Esophagus squamous epithelium (tissue), 5 donors: Measurements from ENCODE around the gene ARPC5. TPM values are rescaled to one million over a fixed set of nuclear protein-coding genes. Genes with fewer than 3 reads are reported as not detected.

Experiments used
- DNase-seq: peaks from one replicate; lab custom pipeline; 2025; lab: John Stamatoyannopoulos, UW
- H3K27ac ChIP-seq, 4 donors: fragments of 200-600 bp; sonication (generic); one replicate each; pipeline ENCODE4 v1.5.1; 2016 to 2019; ENCODE audit warnings: mild to moderate bottlenecking in 1 of 4
- H3K27me3 ChIP-seq, 4 donors: fragments of 200-600 bp; sonication (generic); 1 replicate in 3 of 4; 2 replicates in 1 of 4; pipeline versions ENCODE4 v1.5.1 to v1.6.0; 2017 to 2021; ENCODE audit warnings: antibody characterized with exemption in 1 of 4
- H3K36me3 ChIP-seq, 3 donors: fragments of 200-600 bp; sonication (generic); one replicate each; pipeline ENCODE4 v1.5.1; 2016 to 2019
- H3K4me1 ChIP-seq, 3 donors: fragments of 200-600 bp; sonication (generic); one replicate each; pipeline ENCODE4 v1.5.1; 2017 to 2019
- H3K4me3 ChIP-seq, 4 donors: fragments of 200-600 bp; sonication (generic); 1 replicate in 3 of 4; 2 replicates in 1 of 4; pipeline ENCODE4 v1.5.1; 2016 to 2019; ENCODE audit warnings: mild to moderate bottlenecking in 2 of 4, moderate library complexity in 1 of 4
- H3K9me3 ChIP-seq, 3 donors: fragments of 200-600 bp; sonication (generic); one replicate each; pipeline ENCODE4 v1.5.1; 2016 to 2019
- POLR2A ChIP-seq, 4 donors: fragments of 450-650 bp; IDR thresholded peaks; one replicate each; pipeline ENCODE4 v1.6.1; 2017; ENCODE audit warnings: antibody characterized with exemption in 4 of 4, mild to moderate bottlenecking in 4 of 4, moderate library complexity in 3 of 4
- WGBS, 2 donors: methylation state at CpG; one replicate each; pipeline ENCODE4 v1.1.5; 2018; 5-methylcytosine and 5-hydroxymethylcytosine counted together
- intact Hi-C: fragments of 100-400 bp; cut with DNase I; formaldehyde crosslinking; loops from one replicate; pipeline ENCODE4 v1.15.0; 2022
- total RNA-seq, 4 donors: library from RNA; depleted of rRNA; stranded (reverse); fragments of >200 nt; gene quantifications; one replicate each; pipeline ENCODE4 v1.1.0, GENCODE V29; 2016
- TF ChIP-seq, protein P1 (sequence below), 6 experiments: fragments of 450-650 bp in 4 of 6; fragments of 200-600 bp in 2 of 6; sonication (generic) in 2 of 6; IDR thresholded peaks; one replicate each; pipeline ENCODE4 v1.5.1; 2016 to 2019; ENCODE audit warnings: antibody characterized with exemption in 6 of 6, mild to moderate bottlenecking in 4 of 6, moderate library complexity in 4 of 6
- donor health status: DM: yes; HTN: yes; CAD: no.

ARPC5 gene
- total RNA-seq, 4 donors from 2014 or later, result 90.2 to 136 (median 102) TPM

DNA sequence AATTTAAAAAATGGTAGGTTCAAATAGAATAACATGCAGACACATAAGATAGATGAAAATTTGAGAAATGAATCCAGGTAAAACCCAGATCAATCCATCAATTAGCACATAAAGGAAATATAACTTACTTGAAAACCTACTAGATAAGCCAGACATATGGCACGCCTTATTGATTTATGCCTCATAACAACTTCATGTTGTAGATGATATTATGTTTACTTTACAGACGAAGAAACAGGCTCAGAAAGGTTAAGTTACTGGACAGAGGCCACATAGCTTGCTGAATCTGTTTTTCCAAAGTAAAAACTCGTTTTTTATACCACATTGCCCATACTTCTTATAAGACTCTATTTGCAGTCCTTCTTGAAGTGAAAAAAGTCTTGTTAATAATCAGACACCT is 23.2 kb downstream of the ARPC5 start:
- Histone ChIP-seq H3K4me3 (no peak overlapping the region), H3K27me3 (no peaks in the 10 kb centered on the region), H3K36me3 (no peaks in the 10 kb centered on the region), H3K27ac (no peak overlapping the region), H3K9me3 (no peaks in the 10 kb centered on the region), H3K4me1 (peaks cover 0 to 28% (median 18%) of the 10 kb centered on the region in 3 donors)
- intact Hi-C loops, result no loop called here
- no peak for DNase-seq
- TF ChIP-seq, protein P1, sequence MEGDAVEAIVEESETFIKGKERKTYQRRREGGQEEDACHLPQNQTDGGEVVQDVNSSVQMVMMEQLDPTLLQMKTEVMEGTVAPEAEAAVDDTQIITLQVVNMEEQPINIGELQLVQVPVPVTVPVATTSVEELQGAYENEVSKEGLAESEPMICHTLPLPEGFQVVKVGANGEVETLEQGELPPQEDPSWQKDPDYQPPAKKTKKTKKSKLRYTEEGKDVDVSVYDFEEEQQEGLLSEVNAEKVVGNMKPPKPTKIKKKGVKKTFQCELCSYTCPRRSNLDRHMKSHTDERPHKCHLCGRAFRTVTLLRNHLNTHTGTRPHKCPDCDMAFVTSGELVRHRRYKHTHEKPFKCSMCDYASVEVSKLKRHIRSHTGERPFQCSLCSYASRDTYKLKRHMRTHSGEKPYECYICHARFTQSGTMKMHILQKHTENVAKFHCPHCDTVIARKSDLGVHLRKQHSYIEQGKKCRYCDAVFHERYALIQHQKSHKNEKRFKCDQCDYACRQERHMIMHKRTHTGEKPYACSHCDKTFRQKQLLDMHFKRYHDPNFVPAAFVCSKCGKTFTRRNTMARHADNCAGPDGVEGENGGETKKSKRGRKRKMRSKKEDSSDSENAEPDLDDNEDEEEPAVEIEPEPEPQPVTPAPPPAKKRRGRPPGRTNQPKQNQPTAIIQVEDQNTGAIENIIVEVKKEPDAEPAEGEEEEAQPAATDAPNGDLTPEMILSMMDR (IDR thresholded peaks at IDR 0.05), result no peak
- TF ChIP-seq POLR2A (IDR thresholded peaks at IDR 0.05), result no peak
- WGBS, 2 donors, result 53 to 59% methylated on average over 3 of the region's 3 CpGs

DNA sequence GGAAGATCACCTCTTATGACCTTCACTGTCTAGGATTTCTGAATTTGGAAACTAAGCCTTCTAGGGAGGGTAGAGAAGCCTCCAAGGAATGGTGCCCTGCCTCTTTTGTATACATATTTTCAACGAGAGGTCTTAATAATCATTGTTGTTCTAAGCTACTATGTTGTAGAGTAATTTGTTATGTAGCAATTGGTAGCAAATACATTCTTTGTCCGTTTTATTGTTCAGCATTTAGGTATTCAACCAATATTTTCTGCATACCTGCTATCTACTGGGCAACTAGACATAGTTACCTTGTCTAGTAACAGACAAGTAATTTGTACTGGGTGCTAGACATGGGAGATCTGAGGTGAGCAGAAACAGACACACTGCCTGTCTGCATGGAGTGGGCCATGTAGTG is 24.6 kb downstream of the ARPC5 start:
- TF ChIP-seq POLR2A (IDR thresholded peaks at IDR 0.05), result no peak
- TF ChIP-seq, protein P1 (IDR thresholded peaks at IDR 0.05), result no peak
- Histone ChIP-seq H3K4me3 (no peak overlapping the region), H3K27ac (no peak overlapping the region), H3K27me3 (no peaks in the 10 kb centered on the region), H3K9me3 (no peaks in the 10 kb centered on the region), H3K4me1 (peaks cover 0 to 28% (median 18%) of the 10 kb centered on the region in 3 donors), H3K36me3 (no peaks in the 10 kb centered on the region)
- 50 to 54% methylated on average over 2 of the region's 2 CpGs for WGBS, 2 donors
- intact Hi-C loops, result no loop called here
- no peak for DNase-seq

DNA sequence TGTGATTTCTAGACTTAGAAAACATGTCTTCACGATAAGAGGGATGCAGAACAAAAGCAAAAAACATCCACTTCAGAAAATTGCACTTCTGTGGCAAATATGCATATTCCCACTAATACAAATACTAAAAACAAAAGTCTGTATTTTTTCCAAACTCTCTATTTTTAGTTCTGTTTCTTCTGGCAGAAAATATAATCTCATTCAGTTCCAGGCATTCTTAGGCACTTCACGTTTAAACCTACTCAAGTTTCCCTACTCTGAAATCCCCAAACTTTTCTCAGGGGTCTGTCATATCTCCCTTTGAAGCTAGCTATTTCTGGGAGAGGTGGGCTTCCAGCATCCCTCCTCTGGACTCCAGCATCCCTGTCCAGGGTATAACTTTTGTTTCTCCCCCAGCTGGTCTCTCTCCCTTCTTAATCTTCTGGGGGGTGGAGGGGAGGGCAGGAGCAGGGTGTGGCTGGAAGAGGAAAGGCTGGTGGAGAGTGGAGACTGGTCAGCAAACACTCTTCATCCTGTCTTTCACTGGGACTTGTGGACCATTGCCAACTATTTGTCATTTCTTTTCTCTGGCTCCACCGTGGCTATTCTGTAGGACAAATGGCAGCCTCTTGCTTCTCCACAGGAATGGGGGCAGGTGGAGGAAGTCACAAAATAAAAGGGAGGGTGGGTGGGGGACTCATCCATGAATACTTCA is 25.7 kb downstream of the ARPC5 start:
- H3K4me3 ChIP-seq, result no peak overlapping the region
- H3K27me3 ChIP-seq, result no peaks in the 10 kb centered on the region
- H3K4me1 ChIP-seq, result peaks cover 0 to 28% (median 18%) of the 10 kb centered on the region in 3 donors
- no peaks in the 10 kb centered on the region for H3K9me3 ChIP-seq
- no peak for DNase-seq
- intact Hi-C loops, result no loop called here
- H3K36me3 ChIP-seq, result no peaks in the 10 kb centered on the region
- WGBS, 2 donors, result 36 to 39% methylated on average over 3 of the region's 3 CpGs
- H3K27ac ChIP-seq, result peak overlapping the region; percentile 9 to 73 (median 52)
- TF ChIP-seq POLR2A (IDR thresholded peaks at IDR 0.05), result no peak
- TF ChIP-seq, protein P1 (IDR thresholded peaks at IDR 0.05), result no peak

DNA sequence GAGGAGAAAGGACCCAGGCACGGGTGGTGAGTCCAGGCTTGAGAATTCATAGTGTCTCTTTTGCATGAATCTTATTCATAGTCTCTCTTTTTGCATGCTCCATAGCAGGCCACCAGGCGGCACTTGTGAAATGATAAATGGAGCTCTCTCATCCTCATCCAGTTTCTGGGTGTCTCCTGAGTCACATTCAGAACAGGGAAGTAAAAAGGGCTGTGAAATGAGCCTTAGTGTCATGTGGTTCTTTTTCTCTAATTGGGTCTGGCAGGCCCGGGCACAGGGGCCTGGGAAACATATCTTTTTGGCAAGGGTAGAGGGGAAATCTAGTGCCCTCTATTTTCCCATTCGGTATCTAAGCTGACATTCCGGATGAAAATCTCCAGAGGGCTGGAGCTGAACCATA is 26.3 kb downstream of the ARPC5 start:
- no peak for TF ChIP-seq POLR2A (IDR thresholded peaks at IDR 0.05)
- TF ChIP-seq, protein P1 (IDR thresholded peaks at IDR 0.05), result peak in 5 of 6 experiments; percentile 43 to 74 (median 53)
- DNase-seq, result no peak

DNA sequence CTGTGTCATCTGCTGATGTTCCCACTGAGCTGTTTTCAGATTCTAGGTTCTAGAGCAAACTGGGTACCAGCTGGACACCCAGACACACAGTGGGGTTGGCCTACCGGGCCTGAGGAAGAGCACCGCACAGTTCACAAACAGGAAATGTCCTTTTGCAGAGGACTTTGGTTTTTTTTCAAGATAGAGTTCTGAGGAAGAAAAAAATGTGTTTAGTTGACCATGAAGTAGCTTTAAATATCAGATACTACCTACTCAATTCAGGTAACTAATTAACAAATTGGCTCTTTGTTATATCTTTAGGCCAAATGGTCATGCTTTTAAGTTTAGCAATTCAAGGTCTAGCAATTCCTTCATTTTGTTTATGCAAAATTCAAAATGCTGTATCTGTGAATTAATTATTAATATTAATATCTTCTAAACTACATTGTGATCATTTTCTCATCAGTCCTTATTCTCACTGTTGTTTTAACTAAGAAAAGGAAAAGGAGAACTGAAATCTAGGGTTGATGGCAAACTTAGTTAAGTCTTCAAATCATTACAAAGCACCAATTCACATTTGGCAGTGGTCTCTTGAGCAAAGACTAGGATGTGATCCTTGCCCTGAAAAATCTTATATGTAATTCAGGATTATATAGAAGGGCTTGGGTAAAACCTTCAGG is 28.1 kb downstream of the ARPC5 start:
- Histone ChIP-seq H3K27me3 (no peaks in the 10 kb centered on the region), H3K9me3 (no peaks in the 10 kb centered on the region), H3K27ac (no peak overlapping the region), H3K36me3 (no peaks in the 10 kb centered on the region), H3K4me3 (no peak overlapping the region), H3K4me1 (peaks cover 0 to 28% (median 18%) of the 10 kb centered on the region in 3 donors)
- TF ChIP-seq, protein P1 (IDR thresholded peaks at IDR 0.05), result no peak
- no peak for TF ChIP-seq POLR2A (IDR thresholded peaks at IDR 0.05)
- DNase-seq, result no peak
- 38 to 84% methylated on average over 2 of the region's 2 CpGs for WGBS, 2 donors
- intact Hi-C loops, result no loop called here

More for the DNA sequence above, 26.3 kb downstream of the ARPC5 start:
- intact Hi-C loops, result no loop called here
- H3K9me3 ChIP-seq, result no peaks in the 10 kb centered on the region
- peak overlapping the region; percentile 9 to 71 (median 40) for H3K27ac ChIP-seq
- no peaks in the 10 kb centered on the region for H3K36me3 ChIP-seq
- whole genome bisulfite sequencing, 2 donors, result 28 to 53% methylated on average over 5 of the region's 5 CpGs
- H3K27me3 ChIP-seq, result no peaks in the 10 kb centered on the region
- H3K4me3 ChIP-seq, result no peak overlapping the region
- H3K4me1 ChIP-seq, result peaks cover 0 to 28% (median 18%) of the 10 kb centered on the region in 3 donors
